ENCODE results near the gene NDRG4. TPM values are rescaled to one million over a fixed set of nuclear protein-coding genes. Genes with fewer than 3 reads are reported as not detected.

Gene NDRG4
- total and polyA plus RNA-seq, 4 donors, result 5.3 to 18.7 (median 14.2) TPM

DNA sequence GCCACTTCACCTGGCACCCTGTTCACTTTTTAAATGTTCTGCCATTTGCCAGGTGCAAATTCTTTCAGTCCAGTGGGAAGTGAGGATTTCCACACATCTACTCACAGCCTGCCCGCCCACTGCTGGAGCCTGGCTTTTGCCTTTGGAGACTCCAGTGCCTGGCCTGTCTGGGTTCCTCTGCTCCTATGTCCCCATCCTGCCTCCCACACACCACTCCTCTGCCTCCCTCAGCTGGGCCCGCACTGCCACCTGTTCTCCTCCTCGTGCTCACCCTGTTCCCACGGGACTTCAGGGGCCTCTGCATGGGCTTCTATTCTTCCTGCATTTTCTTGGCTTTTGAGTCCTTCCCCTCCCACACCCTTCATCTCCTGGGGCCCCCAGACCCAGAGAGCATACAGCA lies 7.9 kb upstream of the NDRG4 start:
- ATAC-seq (ENCODE audit: insufficient read depth, low FRiP score) (no peak), DNase-seq (no peak)
- Histone ChIP-seq H3K4me1 (ENCODE audit: control insufficient read depth in 5 of 5, insufficient read depth in 5 of 5, low read length in 5 of 5) (peaks cover 0 to 4% (median 0%) of the 10 kb centered on the region in 5 donors), H3K9me3 (ENCODE audit: control insufficient read depth in 4 of 4, insufficient read depth in 3 of 4, low read length in 3 of 4) (no peaks in the 10 kb centered on the region), H3K27me3 (ENCODE audit: control insufficient read depth in 3 of 3, insufficient read depth in 3 of 3, low read length in 2 of 3) (peaks cover 0 to 5% (median 0%) of the 10 kb centered on the region in 3 donors), H3K9ac (ENCODE audit: insufficient read depth in 1 of 2, low read length in 2 of 2) (no peak overlapping the region), H3K4me3 (no peak overlapping the region), H3K36me3 (ENCODE audit: control insufficient read depth in 4 of 4, insufficient read depth in 4 of 4, low read length in 4 of 4) (no peaks in the 10 kb centered on the region), H3K27ac (ENCODE audit: low read depth in 1 of 2, low read length in 1 of 2) (no peak overlapping the region)
- TF ChIP-seq, protein P1, sequence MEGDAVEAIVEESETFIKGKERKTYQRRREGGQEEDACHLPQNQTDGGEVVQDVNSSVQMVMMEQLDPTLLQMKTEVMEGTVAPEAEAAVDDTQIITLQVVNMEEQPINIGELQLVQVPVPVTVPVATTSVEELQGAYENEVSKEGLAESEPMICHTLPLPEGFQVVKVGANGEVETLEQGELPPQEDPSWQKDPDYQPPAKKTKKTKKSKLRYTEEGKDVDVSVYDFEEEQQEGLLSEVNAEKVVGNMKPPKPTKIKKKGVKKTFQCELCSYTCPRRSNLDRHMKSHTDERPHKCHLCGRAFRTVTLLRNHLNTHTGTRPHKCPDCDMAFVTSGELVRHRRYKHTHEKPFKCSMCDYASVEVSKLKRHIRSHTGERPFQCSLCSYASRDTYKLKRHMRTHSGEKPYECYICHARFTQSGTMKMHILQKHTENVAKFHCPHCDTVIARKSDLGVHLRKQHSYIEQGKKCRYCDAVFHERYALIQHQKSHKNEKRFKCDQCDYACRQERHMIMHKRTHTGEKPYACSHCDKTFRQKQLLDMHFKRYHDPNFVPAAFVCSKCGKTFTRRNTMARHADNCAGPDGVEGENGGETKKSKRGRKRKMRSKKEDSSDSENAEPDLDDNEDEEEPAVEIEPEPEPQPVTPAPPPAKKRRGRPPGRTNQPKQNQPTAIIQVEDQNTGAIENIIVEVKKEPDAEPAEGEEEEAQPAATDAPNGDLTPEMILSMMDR (IDR thresholded peaks at IDR 0.05; ENCODE audit: control extremely low read depth, extremely low read depth), result no peak
- WGBS, 2 donors, result 71 to 75% methylated on average over 4 of the region's 4 CpGs

DNA sequence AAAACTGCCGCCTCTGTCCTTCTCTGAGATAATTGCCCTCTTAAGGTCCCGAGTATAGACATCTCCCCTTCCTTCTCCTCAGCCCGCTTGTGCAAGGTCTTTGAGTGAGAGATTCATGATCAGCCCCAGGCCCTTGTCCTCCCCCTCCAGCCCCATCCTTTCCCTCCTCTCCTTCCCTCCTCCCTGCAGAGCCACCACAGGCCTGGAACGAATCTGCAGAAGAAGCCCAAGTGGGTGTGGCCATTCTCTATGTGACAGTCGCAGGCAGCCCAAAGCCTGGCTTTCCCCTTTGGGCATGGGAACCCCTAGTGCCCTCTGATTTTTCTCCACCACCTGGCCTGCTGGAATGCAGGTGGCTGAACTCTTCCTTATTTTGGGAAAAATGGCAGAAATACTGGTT lies 7.2 kb upstream of the NDRG4 start:
- peaks cover 0 to 2% (median 0%) of the 10 kb centered on the region in 5 donors for H3K4me1 ChIP-seq (ENCODE audit: control insufficient read depth in 5 of 5, insufficient read depth in 5 of 5, low read length in 5 of 5)
- no peak for ATAC-seq (ENCODE audit: insufficient read depth, low FRiP score)
- H3K9ac ChIP-seq (ENCODE audit: insufficient read depth in 1 of 2, low read length in 2 of 2), result no peak overlapping the region
- no peaks in the 10 kb centered on the region for H3K36me3 ChIP-seq (ENCODE audit: control insufficient read depth in 4 of 4, insufficient read depth in 4 of 4, low read length in 4 of 4)
- TF ChIP-seq, protein P1 (IDR thresholded peaks at IDR 0.05; ENCODE audit: control extremely low read depth, extremely low read depth), result no peak
- 51 to 57% methylated on average over 5 of the region's 5 CpGs for WGBS, 2 donors
- no peak for DNase-seq
- no peak overlapping the region for H3K4me3 ChIP-seq
- no peak overlapping the region for H3K27ac ChIP-seq (ENCODE audit: low read depth in 1 of 2, low read length in 1 of 2)
- H3K27me3 ChIP-seq (ENCODE audit: control insufficient read depth in 3 of 3, insufficient read depth in 3 of 3, low read length in 2 of 3), result peaks cover 0 to 5% (median 0%) of the 10 kb centered on the region in 3 donors
- H3K9me3 ChIP-seq (ENCODE audit: control insufficient read depth in 4 of 4, insufficient read depth in 3 of 4, low read length in 3 of 4), result no peaks in the 10 kb centered on the region

DNA sequence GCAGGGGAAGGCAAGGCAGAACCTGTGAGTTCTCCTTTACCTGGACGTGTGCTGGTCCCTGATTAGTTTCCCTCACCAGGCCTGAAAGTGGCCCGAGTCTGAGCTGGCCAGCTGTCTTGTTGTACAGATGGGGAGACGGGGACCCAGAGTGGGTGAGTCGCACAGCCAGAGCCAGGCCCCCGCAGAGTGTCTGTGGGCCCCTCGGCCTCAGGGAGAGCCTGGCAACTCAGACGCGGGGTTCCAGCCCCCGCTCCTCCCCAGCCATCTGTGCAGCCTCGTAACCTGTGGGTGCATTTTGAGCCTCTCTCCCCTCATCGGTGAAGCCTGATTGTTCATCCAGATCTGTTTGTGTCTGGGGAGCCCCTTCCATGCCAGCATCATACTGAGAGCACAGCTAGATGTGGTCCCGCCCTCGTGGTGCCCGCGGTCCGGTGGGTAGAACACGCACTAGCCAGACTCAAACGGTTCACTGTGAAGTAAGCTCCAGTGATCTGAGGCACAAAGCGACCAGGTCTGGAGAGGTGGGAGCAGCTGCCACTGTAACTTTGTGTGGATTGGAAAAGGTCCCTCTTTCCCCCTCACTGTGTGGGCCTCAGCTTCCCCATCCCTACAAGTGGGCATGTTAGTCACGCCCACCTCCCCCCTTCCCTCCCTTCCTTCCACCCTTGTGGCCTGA lies 6.0 kb upstream of the NDRG4 start:
- Histone ChIP-seq H3K27me3 (ENCODE audit: control insufficient read depth in 3 of 3, insufficient read depth in 3 of 3, low read length in 2 of 3) (peaks cover 0 to 5% (median 0%) of the 10 kb centered on the region in 3 donors), H3K36me3 (ENCODE audit: control insufficient read depth in 4 of 4, insufficient read depth in 4 of 4, low read length in 4 of 4) (no peaks in the 10 kb centered on the region), H3K4me1 (ENCODE audit: control insufficient read depth in 5 of 5, insufficient read depth in 5 of 5, low read length in 5 of 5) (peaks cover 0 to 2% (median 0%) of the 10 kb centered on the region in 5 donors), H3K27ac (ENCODE audit: low read depth in 1 of 2, low read length in 1 of 2) (no peak overlapping the region), H3K4me3 (no peak overlapping the region), H3K9me3 (ENCODE audit: control insufficient read depth in 4 of 4, insufficient read depth in 3 of 4, low read length in 3 of 4) (no peaks in the 10 kb centered on the region), H3K9ac (ENCODE audit: insufficient read depth in 1 of 2, low read length in 2 of 2) (no peak overlapping the region)
- ATAC-seq (ENCODE audit: insufficient read depth, low FRiP score), result no peak
- WGBS, 2 donors, result 82 to 88% methylated on average over 20 of the region's 20 CpGs
- TF ChIP-seq, protein P1 (IDR thresholded peaks at IDR 0.05; ENCODE audit: control extremely low read depth, extremely low read depth), result no peak
- no peak for DNase-seq

Data from lung (tissue), 12 donors.